Measurements from ENCODE around the gene NELL2. TPM values are rescaled to one million over a fixed set of nuclear protein-coding genes. Genes with fewer than 3 reads are reported as not detected.

Gene NELL2
- total RNA-seq, 6 donors from 2014 or later = 1.1 to 19.3 (median 4.2) TPM

DNA sequence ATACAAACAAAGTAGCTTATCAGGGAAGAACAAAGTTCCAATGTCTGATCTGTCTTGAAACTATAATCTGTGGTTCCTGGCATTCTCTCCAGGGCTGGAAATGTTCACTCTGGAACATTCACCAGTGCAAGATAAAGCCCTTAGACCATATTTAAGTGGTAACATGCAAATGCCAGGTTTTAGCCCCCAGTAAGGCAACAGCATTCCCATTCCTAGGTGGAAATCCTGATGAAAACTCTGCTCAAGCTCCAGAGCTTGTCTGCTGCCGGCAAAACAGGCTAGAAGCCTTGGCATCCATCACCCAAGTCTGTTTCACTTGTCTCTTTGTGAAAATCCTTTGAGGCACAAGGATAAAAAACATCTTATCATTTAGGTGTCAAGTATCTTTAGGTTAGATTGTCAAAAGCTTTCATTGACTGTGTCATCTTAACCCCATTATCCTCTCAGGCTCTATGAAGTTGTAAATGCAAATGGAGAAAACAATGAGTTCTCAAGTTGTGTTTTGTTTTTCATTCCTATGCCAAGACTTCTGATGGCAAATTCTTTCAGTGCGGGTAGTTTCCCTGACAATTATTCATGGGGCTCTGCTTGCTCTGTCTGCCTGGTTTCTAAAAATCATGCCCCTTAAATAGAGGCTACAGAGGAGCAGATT is 344.7 kb downstream of the NELL2 start:
- Histone ChIP-seq H3K36me3 (no peaks in the 10 kb centered on the region), H3K4me1 (peaks cover 0 to 1% (median 0%) of the 10 kb centered on the region in 4 donors), H3K4me3 (no peak overlapping the region), H3K9me3 (no peaks in the 10 kb centered on the region), H3K27ac (no peak overlapping the region), H3K27me3 (no peaks in the 10 kb centered on the region)
- DNase-seq (no peak), ATAC-seq (ENCODE audit: low FRiP score in 2 of 2) (no peak)
- TF ChIP-seq EP300 (IDR thresholded peaks at IDR 0.05) (no peak), POLR2A (IDR thresholded peaks at IDR 0.05) (no peak), POLR2AphosphoS5 (IDR thresholded peaks at IDR 0.05) (no peak)
- TF ChIP-seq, protein P1, sequence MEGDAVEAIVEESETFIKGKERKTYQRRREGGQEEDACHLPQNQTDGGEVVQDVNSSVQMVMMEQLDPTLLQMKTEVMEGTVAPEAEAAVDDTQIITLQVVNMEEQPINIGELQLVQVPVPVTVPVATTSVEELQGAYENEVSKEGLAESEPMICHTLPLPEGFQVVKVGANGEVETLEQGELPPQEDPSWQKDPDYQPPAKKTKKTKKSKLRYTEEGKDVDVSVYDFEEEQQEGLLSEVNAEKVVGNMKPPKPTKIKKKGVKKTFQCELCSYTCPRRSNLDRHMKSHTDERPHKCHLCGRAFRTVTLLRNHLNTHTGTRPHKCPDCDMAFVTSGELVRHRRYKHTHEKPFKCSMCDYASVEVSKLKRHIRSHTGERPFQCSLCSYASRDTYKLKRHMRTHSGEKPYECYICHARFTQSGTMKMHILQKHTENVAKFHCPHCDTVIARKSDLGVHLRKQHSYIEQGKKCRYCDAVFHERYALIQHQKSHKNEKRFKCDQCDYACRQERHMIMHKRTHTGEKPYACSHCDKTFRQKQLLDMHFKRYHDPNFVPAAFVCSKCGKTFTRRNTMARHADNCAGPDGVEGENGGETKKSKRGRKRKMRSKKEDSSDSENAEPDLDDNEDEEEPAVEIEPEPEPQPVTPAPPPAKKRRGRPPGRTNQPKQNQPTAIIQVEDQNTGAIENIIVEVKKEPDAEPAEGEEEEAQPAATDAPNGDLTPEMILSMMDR (IDR thresholded peaks at IDR 0.05) = no peak
- WGBS, 2 donors = 61 to 72% methylated on average over 2 of the region's 2 CpGs

DNA sequence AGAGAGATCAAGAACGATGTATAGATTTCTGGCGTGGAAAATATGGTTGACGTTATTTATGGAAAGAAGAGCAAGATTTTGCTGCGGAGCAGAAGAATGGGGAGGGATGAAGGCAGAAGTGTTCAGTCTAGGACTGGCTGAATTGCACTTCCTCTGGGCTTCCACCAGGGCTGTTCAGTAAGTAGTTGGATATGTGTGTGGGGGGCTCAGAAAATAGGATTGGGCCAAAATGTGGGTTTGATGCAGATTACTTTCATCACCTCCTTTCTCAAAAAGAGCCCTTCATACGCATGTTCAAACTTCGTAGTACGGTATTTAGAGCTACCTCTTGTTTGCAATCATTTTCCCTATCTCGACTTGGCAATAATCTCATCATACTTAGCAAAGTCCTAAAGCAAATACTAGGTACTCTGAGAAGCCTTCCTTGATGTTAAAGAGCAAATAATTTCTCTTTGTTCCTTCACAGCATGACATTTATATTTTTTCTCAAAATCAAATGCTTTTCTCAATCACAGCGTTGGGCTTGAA is 349.4 kb downstream of the NELL2 start:
- H3K4me1 ChIP-seq = peaks cover 0 to 4% (median 0%) of the 10 kb centered on the region in 4 donors
- no peak for DNase-seq
- H3K36me3 ChIP-seq = no peaks in the 10 kb centered on the region
- H3K27me3 ChIP-seq = no peaks in the 10 kb centered on the region
- no peak overlapping the region for H3K4me3 ChIP-seq
- 73 to 74% methylated on average over 9 of the region's 9 CpGs for WGBS, 2 donors
- H3K9me3 ChIP-seq = no peaks in the 10 kb centered on the region
- peak overlapping the region in 2 of 4 donors; percentile 16 to 52 for H3K27ac ChIP-seq
- TF ChIP-seq POLR2A (IDR thresholded peaks at IDR 0.05) = no peak
- TF ChIP-seq, protein P1 (IDR thresholded peaks at IDR 0.05) = peak in 1 of 6 experiments; percentile 16
- ATAC-seq (ENCODE audit: low FRiP score in 2 of 2) = peak; percentile 13 to 34

DNA sequence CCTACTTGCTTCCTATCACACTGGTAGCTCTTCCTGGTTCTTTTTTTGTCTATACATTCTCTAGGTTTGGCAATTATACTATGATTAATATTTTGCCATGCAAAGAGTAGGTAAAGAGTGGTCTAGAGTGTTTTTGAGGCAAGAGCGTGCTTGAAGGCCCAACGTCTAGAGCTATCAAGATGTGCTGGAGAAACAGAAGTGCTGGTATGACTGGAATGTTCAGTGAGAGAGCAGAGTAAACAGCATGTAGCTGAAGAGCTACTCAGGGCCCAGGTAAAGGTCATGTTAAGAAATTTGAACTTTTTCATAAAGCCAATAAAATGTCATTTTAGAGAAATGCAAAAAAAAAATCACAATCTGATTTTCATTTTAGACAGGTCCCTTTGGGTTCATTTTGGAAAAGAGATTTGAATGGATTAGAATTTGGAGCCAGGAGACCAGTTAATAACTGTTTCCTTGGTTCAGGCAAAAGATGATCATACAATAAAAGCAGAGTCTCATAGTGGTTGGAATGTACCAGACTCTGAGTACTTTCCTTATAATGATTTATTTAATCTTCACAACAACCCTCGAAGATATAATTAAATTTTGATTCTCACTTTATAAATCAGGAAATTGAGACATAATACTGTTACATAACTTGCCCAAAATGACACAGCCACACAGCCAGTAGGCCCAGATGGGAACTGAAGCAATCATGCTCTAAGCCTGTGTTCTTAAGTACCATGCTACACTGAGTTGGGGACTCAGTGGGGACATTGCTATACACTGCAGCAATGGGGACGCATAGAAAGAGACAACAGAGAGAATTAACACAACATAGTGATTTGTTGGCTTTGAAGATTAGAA is 350.1 kb downstream of the NELL2 start:
- H3K36me3 ChIP-seq = no peaks in the 10 kb centered on the region
- peak; percentile 68 to 93 for ATAC-seq (ENCODE audit: low FRiP score in 2 of 2)
- no peaks in the 10 kb centered on the region for H3K9me3 ChIP-seq
- H3K4me3 ChIP-seq = no peak overlapping the region
- peak overlapping the region in 2 of 4 donors; percentile 16 to 52 for H3K27ac ChIP-seq
- WGBS, 2 donors = 47 to 55% methylated on average over 4 of the region's 4 CpGs
- H3K4me1 ChIP-seq = peaks cover 0 to 4% (median 0%) of the 10 kb centered on the region in 4 donors
- DNase-seq = peak in 1 of 2 donors; percentile 35
- TF ChIP-seq POLR2A (IDR thresholded peaks at IDR 0.05) = no peak
- peak in 1 of 4 donors; percentile 51 for TF ChIP-seq EP300 (IDR thresholded peaks at IDR 0.05)
- TF ChIP-seq POLR2AphosphoS5 (IDR thresholded peaks at IDR 0.05) = no peak
- no peaks in the 10 kb centered on the region for H3K27me3 ChIP-seq

DNA sequence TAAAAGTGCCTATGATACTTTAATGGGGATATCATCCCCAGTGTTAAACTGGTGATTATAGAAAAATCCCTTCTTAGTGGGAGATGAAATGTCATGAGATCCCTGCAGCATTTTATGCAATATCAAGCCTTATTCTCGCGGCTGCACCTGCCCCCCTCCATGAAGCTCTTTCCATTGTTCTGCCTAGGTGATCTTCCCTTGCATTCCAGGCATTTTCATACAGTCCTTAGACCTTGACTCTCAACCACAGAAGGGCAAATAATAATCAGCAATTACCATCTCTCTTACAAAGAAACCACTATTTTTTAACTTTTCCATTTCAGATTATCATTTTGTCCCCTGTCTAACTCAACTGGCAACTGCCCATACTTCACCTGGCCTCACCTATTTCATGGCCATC is 352.3 kb downstream of the NELL2 start:
- Histone ChIP-seq H3K9me3 (no peaks in the 10 kb centered on the region), H3K4me1 (peaks cover 0 to 4% (median 0%) of the 10 kb centered on the region in 4 donors), H3K27ac (no peak overlapping the region), H3K27me3 (no peaks in the 10 kb centered on the region), H3K36me3 (no peaks in the 10 kb centered on the region), H3K4me3 (no peak overlapping the region)
- no peak for TF ChIP-seq EP300 (IDR thresholded peaks at IDR 0.05)
- no peak for TF ChIP-seq POLR2AphosphoS5 (IDR thresholded peaks at IDR 0.05)
- TF ChIP-seq POLR2A (IDR thresholded peaks at IDR 0.05) = no peak
- TF ChIP-seq, protein P1 (IDR thresholded peaks at IDR 0.05) = no peak
- no peak for DNase-seq
- 86 to 98% methylated on average over 2 of the region's 2 CpGs for WGBS, 2 donors
- no peak for ATAC-seq (ENCODE audit: low FRiP score in 2 of 2)

DNA sequence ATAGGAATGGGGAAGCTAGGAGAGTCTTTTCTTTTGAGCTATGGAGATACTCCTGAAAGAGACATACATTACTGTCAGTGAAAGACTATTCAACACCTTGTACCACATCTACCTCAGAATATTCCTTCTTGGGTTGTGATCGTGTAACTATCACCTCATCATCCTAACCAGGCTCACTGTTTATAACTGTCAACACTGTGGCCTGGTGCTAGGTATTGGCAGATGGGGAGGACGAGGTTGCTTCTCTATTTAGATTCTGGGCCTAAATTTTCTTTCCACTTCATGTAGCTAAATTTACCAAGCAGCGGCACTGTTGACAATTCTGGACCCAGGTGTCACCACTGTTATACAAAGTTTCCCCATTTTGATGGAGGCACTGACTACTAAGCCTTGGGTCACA is 354.4 kb downstream of the NELL2 start:
- TF ChIP-seq, protein P1 (IDR thresholded peaks at IDR 0.05) = no peak
- TF ChIP-seq POLR2A (IDR thresholded peaks at IDR 0.05) (no peak), POLR2AphosphoS5 (IDR thresholded peaks at IDR 0.05) (no peak), EP300 (IDR thresholded peaks at IDR 0.05) (no peak)
- Histone ChIP-seq H3K4me3 (no peak overlapping the region), H3K4me1 (peaks cover 0 to 4% (median 0%) of the 10 kb centered on the region in 4 donors), H3K9me3 (no peaks in the 10 kb centered on the region), H3K27ac (no peak overlapping the region), H3K36me3 (no peaks in the 10 kb centered on the region), H3K27me3 (no peaks in the 10 kb centered on the region)
- 66 to 69% methylated on average over 3 of the region's 3 CpGs for WGBS, 2 donors
- ATAC-seq (ENCODE audit: low FRiP score in 2 of 2) (no peak), DNase-seq (no peak)

All from upper lobe of left lung (tissue), 6 donors.